Activated naive CD8-positive, alpha-beta T cell treated with anti-CD3 and anti-CD28 coated beads, Interleukin-2, amount 50 U/mL, for 24 hours (primary cell): Measurements from ENCODE around the gene PIK3CB.
"Not testable (repeated sequence)": the region's sequence is repeated elsewhere in the genome, so short reads cannot be mapped to it uniquely, and the experiment has no call there.

Experiments
- ATAC-seq: fragments of 150-1000 bp; cut with Tn5 transposase; one replicate; pipeline ENCODE4 v1.10.0; 2021
- DNase-seq: peaks from one replicate; pipeline ENCODE4 v3.0.0; 2021
- H3K27ac Mint-ChIP-seq: one replicate; pipeline ENCODE4 v1.8.0; 2021; ENCODE audit warnings: mild to moderate bottlenecking, mixed read lengths
- H3K27me3 Mint-ChIP-seq: one replicate; pipeline ENCODE4 v1.8.0; 2021; ENCODE audit warnings: mixed read lengths
- H3K36me3 Mint-ChIP-seq: one replicate; pipeline ENCODE4 v1.8.0; 2021; ENCODE audit warnings: low read depth, mixed read lengths
- H3K4me1 Mint-ChIP-seq: one replicate; pipeline ENCODE4 v1.8.0; 2021; ENCODE audit warnings: mixed read lengths
- H3K4me3 Mint-ChIP-seq: one replicate; pipeline ENCODE4 v1.8.0; 2021; ENCODE audit warnings: mild to moderate bottlenecking, moderate library complexity, mixed read lengths
- H3K9me3 Mint-ChIP-seq: one replicate; pipeline ENCODE4 v1.8.0; 2021; ENCODE audit warnings: mixed read lengths

PIK3CB gene

DNA sequence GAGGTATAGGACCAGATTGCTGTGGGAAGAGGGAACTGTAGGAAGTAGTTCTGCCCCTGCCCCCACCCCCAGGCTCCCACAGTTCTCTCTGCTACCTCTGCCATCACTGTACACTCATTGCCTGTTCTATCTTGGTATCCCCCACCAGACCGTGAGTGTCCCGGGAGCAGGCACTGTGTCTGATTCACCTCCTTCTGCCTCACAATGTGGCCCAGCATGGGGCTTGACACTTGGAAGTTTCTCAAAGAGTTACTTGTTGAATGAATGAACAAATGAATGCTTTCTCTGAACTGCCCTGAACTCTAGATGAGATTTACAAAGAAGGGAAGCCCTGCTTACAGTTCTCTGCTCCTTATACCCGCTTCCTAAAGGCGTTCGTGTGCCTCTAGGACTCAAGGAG, 27.1 kb upstream of the PIK3CB start:
- Mint-ChIP-seq H3K4me3 (no peak overlapping the region), H3K36me3 (no peaks in the 10 kb centered on the region), H3K27ac (no peak overlapping the region), H3K4me1 (no peaks in the 10 kb centered on the region), H3K27me3 (no peaks in the 10 kb centered on the region), H3K9me3 (no peaks in the 10 kb centered on the region)
- DNase-seq (no peak), ATAC-seq (no peak)

DNA sequence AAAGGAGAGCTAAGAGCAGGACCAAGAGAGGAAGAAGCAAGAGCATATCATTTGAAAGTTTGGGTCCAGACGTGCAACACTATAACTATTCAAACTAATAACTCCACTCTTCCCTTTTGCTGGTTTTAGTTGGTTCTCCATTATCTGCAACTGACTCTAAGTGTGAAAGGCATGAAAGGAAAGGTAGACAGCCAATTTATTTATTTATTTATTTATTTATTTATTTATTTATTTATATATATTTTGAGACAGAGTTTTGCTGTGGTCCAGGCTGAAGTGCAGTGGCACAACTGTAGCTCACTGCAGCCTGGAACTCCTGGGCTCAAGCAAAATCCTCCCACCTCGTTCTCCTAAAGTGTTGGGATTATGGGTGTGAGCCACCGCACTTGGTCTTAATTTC, 22.1 kb upstream of the PIK3CB start:
- Mint-ChIP-seq H3K27ac (no peak overlapping the region), H3K36me3 (no peaks in the 10 kb centered on the region), H3K9me3 (no peaks in the 10 kb centered on the region), H3K4me1 (no peaks in the 10 kb centered on the region), H3K27me3 (no peaks in the 10 kb centered on the region), H3K4me3 (no peak overlapping the region)
- DNase-seq, result no peak
- ATAC-seq, result no peak

DNA sequence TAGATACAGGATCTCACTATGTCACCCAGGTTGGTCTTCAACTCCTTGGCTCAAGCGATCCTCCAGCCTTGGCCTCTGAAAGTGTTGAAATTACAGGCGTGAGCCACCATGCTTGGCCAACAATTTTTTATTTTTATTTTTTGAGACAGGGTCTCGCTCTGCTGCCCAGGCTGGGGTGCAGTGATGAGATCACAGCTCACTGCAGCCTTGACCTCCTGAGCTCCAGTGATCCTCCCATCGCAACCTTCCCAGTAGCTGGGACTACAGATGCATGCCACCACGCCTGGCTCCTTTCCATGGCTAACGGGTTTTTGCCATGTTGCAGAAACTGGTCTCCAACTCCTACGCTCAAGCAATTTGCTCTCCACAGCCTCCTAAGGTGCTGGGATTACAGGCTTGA, 20.2 kb upstream of the PIK3CB start:
- H3K9me3 Mint-ChIP-seq, result no peaks in the 10 kb centered on the region
- no peak overlapping the region for H3K4me3 Mint-ChIP-seq
- no peaks in the 10 kb centered on the region for H3K36me3 Mint-ChIP-seq
- no peak for ATAC-seq
- no peak overlapping the region for H3K27ac Mint-ChIP-seq
- DNase-seq, result no peak
- no peaks in the 10 kb centered on the region for H3K4me1 Mint-ChIP-seq
- H3K27me3 Mint-ChIP-seq, result no peaks in the 10 kb centered on the region

DNA sequence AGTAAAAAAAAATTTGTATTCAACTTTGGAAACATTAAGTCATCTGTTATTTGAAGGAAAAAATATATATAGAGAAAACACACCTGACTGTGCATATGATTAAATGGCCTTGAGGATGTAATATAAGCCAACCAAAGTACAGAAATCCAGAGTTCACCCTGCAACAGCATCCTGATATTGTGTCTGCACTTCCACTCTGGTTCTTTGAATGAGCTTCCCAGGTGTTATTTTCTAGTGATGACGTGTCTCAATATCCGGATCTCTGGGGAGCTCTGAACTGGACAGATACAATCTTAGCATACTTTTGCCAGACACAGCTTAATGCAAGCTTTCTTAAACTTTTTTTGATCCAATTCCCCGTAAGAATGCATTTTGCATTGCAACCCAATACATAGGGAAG, 19.5 kb upstream of the PIK3CB start:
- DNase-seq (no peak), ATAC-seq (no peak)
- H3K27ac Mint-ChIP-seq, result no peak overlapping the region
- no peaks in the 10 kb centered on the region for H3K27me3 Mint-ChIP-seq
- no peaks in the 10 kb centered on the region for H3K4me1 Mint-ChIP-seq
- H3K9me3 Mint-ChIP-seq, result no peaks in the 10 kb centered on the region
- H3K4me3 Mint-ChIP-seq, result no peak overlapping the region
- no peaks in the 10 kb centered on the region for H3K36me3 Mint-ChIP-seq

DNA sequence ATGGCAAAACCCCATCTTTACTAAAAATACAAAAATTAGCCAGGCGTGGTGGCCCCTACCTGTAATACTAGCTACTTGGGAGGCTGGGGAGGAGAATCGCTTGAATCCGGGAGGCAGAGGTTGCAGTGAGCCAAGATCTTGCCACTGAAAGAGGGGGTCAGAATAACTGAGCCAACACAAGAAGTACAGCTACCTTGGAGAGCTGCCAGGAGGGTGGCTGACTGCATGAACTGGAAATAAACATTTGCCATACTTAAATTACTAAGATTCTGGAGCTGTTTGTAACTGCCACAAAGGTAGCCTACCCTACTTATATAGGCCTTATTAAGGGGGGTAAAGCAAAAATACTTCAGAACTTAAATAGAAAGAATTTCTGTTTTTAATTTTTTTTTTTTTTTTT, 15.4 kb upstream of the PIK3CB start:
- ATAC-seq (no peak), DNase-seq (no peak)
- no peaks in the 10 kb centered on the region for H3K36me3 Mint-ChIP-seq
- H3K27me3 Mint-ChIP-seq, result no peaks in the 10 kb centered on the region
- H3K4me3 Mint-ChIP-seq, result no peak overlapping the region
- no peaks in the 10 kb centered on the region for H3K4me1 Mint-ChIP-seq
- no peaks in the 10 kb centered on the region for H3K9me3 Mint-ChIP-seq
- no peak overlapping the region for H3K27ac Mint-ChIP-seq

GRCh38 chr3:138849222-138849940, 14.7 kb upstream of the PIK3CB start:
- no peaks in the 10 kb centered on the region for H3K27me3 Mint-ChIP-seq
- no peak overlapping the region for H3K4me3 Mint-ChIP-seq
- DNase-seq (no peak), ATAC-seq (no peak)
- H3K9me3 Mint-ChIP-seq, result no peaks in the 10 kb centered on the region
- H3K36me3 Mint-ChIP-seq, result no peaks in the 10 kb centered on the region
- H3K27ac Mint-ChIP-seq, result no peak overlapping the region
- H3K4me1 Mint-ChIP-seq, result no peaks in the 10 kb centered on the region

- Mint-ChIP-seq H3K27ac (no peak overlapping the region), H3K27me3 (no peaks in the 10 kb centered on the region), H3K9me3 (no peaks in the 10 kb centered on the region), H3K4me1 (no peaks in the 10 kb centered on the region), H3K4me3 (no peak overlapping the region), H3K36me3 (no peaks in the 10 kb centered on the region)
- no peak for DNase-seq
- ATAC-seq, result no peak
Measured at GRCh38 chr3:138848696-138849095, 14.0 kb upstream of the PIK3CB start.

GRCh38 chr3:138846824-138847223, 12.1 kb upstream of the PIK3CB start:
- not testable (repeated sequence) for DNase-seq, H3K4me1 Mint-ChIP-seq, ATAC-seq, H3K36me3 Mint-ChIP-seq, H3K27me3 Mint-ChIP-seq, H3K27ac Mint-ChIP-seq, H3K9me3 Mint-ChIP-seq, H3K4me3 Mint-ChIP-seq

DNA sequence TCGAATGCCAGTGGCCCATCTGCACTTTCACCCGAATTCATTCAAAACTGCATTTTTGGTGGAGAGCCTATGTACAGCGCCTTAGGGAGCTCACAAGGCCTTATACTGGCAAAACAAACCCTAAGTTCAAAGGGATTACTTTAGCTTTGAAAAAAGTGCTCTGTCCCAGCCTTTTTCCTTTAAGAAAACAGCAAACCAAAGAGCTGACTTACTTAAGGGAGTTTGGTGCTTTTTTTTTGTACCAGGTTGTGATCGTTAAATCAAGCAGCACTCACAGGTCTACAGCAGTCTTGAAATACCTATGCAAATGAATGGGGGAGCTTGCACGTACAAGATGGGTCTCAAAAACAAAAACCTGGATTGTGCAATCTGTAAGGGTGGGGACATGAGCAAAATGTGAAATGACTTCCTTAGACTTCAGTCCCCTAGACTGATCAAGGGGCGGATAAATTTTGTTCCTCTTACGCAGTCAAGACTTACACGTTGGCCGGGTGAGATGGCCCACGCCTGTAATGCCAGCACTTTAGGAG, 11.6 kb upstream of the PIK3CB start:
- no peak for DNase-seq
- H3K27ac Mint-ChIP-seq, result no peak overlapping the region
- no peaks in the 10 kb centered on the region for H3K36me3 Mint-ChIP-seq
- no peak for ATAC-seq
- no peaks in the 10 kb centered on the region for H3K27me3 Mint-ChIP-seq
- no peaks in the 10 kb centered on the region for H3K9me3 Mint-ChIP-seq
- H3K4me3 Mint-ChIP-seq, result no peak overlapping the region
- H3K4me1 Mint-ChIP-seq, result no peaks in the 10 kb centered on the region

DNA sequence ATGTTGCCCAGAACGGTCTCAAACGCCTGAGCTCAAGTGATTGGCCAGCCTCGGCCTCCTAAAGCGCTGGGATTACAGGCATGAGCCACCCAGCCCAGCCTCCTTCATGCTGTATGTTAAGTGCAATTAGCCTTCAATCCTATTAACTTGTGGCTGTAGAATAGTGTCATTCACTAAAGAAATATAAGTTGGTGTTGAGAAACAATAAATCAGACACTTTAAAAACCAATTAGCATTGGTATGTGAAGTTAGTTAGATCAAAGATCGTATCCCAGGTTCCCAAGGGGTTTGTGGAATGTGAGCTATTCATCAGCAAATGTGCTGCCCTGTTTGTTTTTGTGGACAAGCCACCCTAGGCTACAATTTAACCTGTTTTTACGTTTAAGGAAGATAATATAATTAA, 11.0 kb upstream of the PIK3CB start:
- Mint-ChIP-seq H3K36me3 (no peaks in the 10 kb centered on the region), H3K9me3 (no peaks in the 10 kb centered on the region), H3K27me3 (no peaks in the 10 kb centered on the region), H3K4me1 (no peaks in the 10 kb centered on the region), H3K4me3 (no peak overlapping the region), H3K27ac (no peak overlapping the region)
- DNase-seq (no peak), ATAC-seq (no peak)

- Mint-ChIP-seq H3K4me3 (no peak overlapping the region), H3K27ac (no peak overlapping the region), H3K27me3 (no peaks in the 10 kb centered on the region), H3K9me3 (no peaks in the 10 kb centered on the region), H3K4me1 (no peaks in the 10 kb centered on the region), H3K36me3 (no peaks in the 10 kb centered on the region)
- ATAC-seq (no peak), DNase-seq (no peak)
Measured at GRCh38 chr3:138845181-138845601, 10.5 kb upstream of the PIK3CB start.

- no peaks in the 10 kb centered on the region for H3K9me3 Mint-ChIP-seq
- H3K4me1 Mint-ChIP-seq, result no peaks in the 10 kb centered on the region
- H3K27me3 Mint-ChIP-seq, result no peaks in the 10 kb centered on the region
- no peak overlapping the region for H3K27ac Mint-ChIP-seq
- ATAC-seq (no peak), DNase-seq (no peak)
- H3K36me3 Mint-ChIP-seq, result no peaks in the 10 kb centered on the region
- no peak overlapping the region for H3K4me3 Mint-ChIP-seq
Measured at GRCh38 chr3:138842483-138843188, 7.9 kb upstream of the PIK3CB start.

DNA sequence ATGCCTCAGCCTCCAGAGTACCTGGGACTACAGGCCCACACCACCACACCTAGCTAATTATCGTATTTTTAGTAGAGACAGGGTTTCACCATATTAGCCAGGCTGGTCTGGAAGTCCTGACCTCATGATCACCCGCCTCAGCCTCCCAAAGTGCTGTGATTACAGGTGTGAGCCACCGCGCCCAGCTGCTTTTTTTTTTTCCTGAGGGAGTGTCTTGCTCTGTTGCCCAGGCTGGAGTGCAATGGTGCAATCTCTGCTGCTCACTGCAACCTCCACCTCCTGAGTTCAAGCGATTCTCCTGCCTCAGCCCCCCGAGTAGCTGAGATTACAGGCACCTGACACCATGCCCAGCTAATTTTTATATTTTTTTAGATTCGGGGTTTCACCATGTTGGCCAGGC, 3.7 kb upstream of the PIK3CB start:
- peaks cover 15% of the 10 kb centered on the region for H3K4me1 Mint-ChIP-seq
- H3K4me3 Mint-ChIP-seq, H3K27ac Mint-ChIP-seq, ATAC-seq, H3K36me3 Mint-ChIP-seq, DNase-seq, H3K27me3 Mint-ChIP-seq, H3K9me3 Mint-ChIP-seq: not testable (repeated sequence)

- not testable (repeated sequence) for H3K36me3 Mint-ChIP-seq, DNase-seq, H3K4me3 Mint-ChIP-seq, H3K9me3 Mint-ChIP-seq, H3K27ac Mint-ChIP-seq, ATAC-seq, H3K27me3 Mint-ChIP-seq
- H3K4me1 Mint-ChIP-seq, result peaks cover 24% of the 10 kb centered on the region
Measured at GRCh38 chr3:138835846-138836245, 1.1 kb upstream of the PIK3CB start.

GRCh38 chr3:138835397-138835757, 649 bp upstream of the PIK3CB start:
- H3K36me3 Mint-ChIP-seq, result peaks cover 4% of the 10 kb centered on the region
- peak overlapping the region; percentile 89 for H3K4me3 Mint-ChIP-seq
- H3K27ac Mint-ChIP-seq, result peak overlapping the region; percentile 93
- ATAC-seq (no peak), DNase-seq (no peak)
- no peaks in the 10 kb centered on the region for H3K9me3 Mint-ChIP-seq
- peaks cover 24% of the 10 kb centered on the region for H3K4me1 Mint-ChIP-seq
- no peaks in the 10 kb centered on the region for H3K27me3 Mint-ChIP-seq
